ENCODE results near the gene SBF2.

DNA sequence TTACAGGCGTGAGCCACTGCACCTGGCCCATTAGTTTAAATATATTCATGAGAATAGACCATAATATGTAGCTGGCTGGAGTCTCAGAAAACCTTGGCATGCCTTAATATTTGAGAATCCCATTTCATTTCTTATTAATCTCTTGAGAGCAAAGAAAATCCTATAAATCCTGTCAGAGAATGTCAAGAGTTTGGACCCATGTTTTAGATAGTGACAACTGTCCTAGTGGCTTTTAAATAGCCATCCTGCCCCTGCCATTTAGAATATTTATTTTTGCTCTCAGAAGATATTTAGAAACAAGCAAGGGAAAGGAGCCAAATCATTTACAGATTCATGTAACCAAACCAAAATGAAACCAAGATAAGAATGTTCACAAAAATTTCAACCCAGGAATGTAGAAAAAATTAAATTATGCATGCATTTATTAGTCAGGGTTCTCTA, 522.9 kb downstream of the SBF2 start:
- TF ChIP-seq CTCF (IDR thresholded peaks at IDR 0.05; ENCODE audit: borderline replicate concordance, extremely low read depth, low read length, poor library complexity, severe bottlenecking): no peak
- TF ChIP-seq EZH2 (IDR thresholded peaks at IDR 0.05; ENCODE audit: borderline replicate concordance, low read depth, low read length, severe bottlenecking): no peak
